ACC112 (cell line): ENCODE measurements around the gene STAB2.

ENCODE experiments used
- H2AFZ ChIP-seq: fragments of 200-600 bp; sonication (generic); one replicate; pipeline ENCODE4 v1.6.0; 2017; ENCODE audit warnings: antibody characterized with exemption, low read length; ENCODE audit not compliant: unreplicated experiment
- H3K27ac ChIP-seq: fragments of 200-600 bp; sonication (generic); 2 replicates; pipeline ENCODE4 v1.5.1; 2014; ENCODE audit warnings: low read depth, mild to moderate bottlenecking, antibody characterized with exemption, low read length, moderate library complexity
- H3K27me3 ChIP-seq: fragments of 200-600 bp; sonication (generic); 2 replicates; pipeline ENCODE4 v1.6.1; 2014; ENCODE audit warnings: mild to moderate bottlenecking, antibody characterized with exemption, low read length, moderate library complexity, mixed read lengths; ENCODE audit not compliant: insufficient read depth
- H3K36me3 ChIP-seq: fragments of 200-600 bp; sonication (generic); 2 replicates; pipeline ENCODE4 v1.6.1; 2016; ENCODE audit warnings: mild to moderate bottlenecking, antibody characterized with exemption, low read length, moderate library complexity, mixed read lengths; ENCODE audit not compliant: insufficient read depth
- H3K4me1 ChIP-seq: fragments of 200-600 bp; sonication (generic); one replicate; pipeline ENCODE4 v1.6.1; 2016; ENCODE audit warnings: low read length, mixed read lengths; ENCODE audit not compliant: insufficient read depth, unreplicated experiment, control insufficient read depth
- H3K4me3 ChIP-seq: fragments of 200-600 bp; sonication (generic); 2 replicates; pipeline ENCODE4 v1.5.1; 2014; ENCODE audit warnings: mild to moderate bottlenecking, low read depth, low read length
- H3K79me2 ChIP-seq: fragments of 200-600 bp; sonication (generic); one replicate; pipeline ENCODE4 v1.6.0; 2016; ENCODE audit warnings: low read length; ENCODE audit not compliant: control insufficient read depth, unreplicated experiment, insufficient read depth

The STAB2 gene

GRCh38 chr12:103716517-103717196 lies 129.6 kb downstream of the STAB2 start:
- no peak overlapping the region for H3K27ac ChIP-seq
- no peak overlapping the region for H3K4me3 ChIP-seq
- H2AFZ ChIP-seq, result no peak overlapping the region
- H3K79me2 ChIP-seq, result no peaks in the 10 kb centered on the region
- H3K36me3 ChIP-seq, result no peaks in the 10 kb centered on the region
- peaks cover 47% of the 10 kb centered on the region for H3K27me3 ChIP-seq
- no peaks in the 10 kb centered on the region for H3K4me1 ChIP-seq

GRCh38 chr12:103725398-103725797 lies 138.3 kb downstream of the STAB2 start:
- H3K27me3 ChIP-seq, result peaks cover 34% of the 10 kb centered on the region
- H3K4me1 ChIP-seq, result no peaks in the 10 kb centered on the region
- no peak overlapping the region for H3K4me3 ChIP-seq
- no peak overlapping the region for H2AFZ ChIP-seq
- no peak overlapping the region for H3K27ac ChIP-seq
- no peaks in the 10 kb centered on the region for H3K79me2 ChIP-seq
- no peaks in the 10 kb centered on the region for H3K36me3 ChIP-seq

GRCh38 chr12:103727638-103728037 lies 140.6 kb downstream of the STAB2 start:
- Histone ChIP-seq H3K27ac (no peak overlapping the region), H2AFZ (no peak overlapping the region), H3K27me3 (peaks cover 27% of the 10 kb centered on the region; the same call in 1 of the 2 replicates), H3K79me2 (no peaks in the 10 kb centered on the region), H3K36me3 (no peaks in the 10 kb centered on the region), H3K4me1 (no peaks in the 10 kb centered on the region), H3K4me3 (no peak overlapping the region)

GRCh38 chr12:103728323-103728722 lies 141.2 kb downstream of the STAB2 start:
- Histone ChIP-seq H3K79me2 (no peaks in the 10 kb centered on the region), H3K4me3 (no peak overlapping the region), H3K36me3 (no peaks in the 10 kb centered on the region), H3K27me3 (peaks cover 24% of the 10 kb centered on the region; the same call in 1 of the 2 replicates), H2AFZ (no peak overlapping the region), H3K4me1 (no peaks in the 10 kb centered on the region), H3K27ac (no peak overlapping the region)

GRCh38 chr12:103729499-103729898 lies 142.4 kb downstream of the STAB2 start:
- Histone ChIP-seq H3K4me3 (no peak overlapping the region), H3K79me2 (no peaks in the 10 kb centered on the region), H3K4me1 (no peaks in the 10 kb centered on the region), H2AFZ (no peak overlapping the region), H3K36me3 (no peaks in the 10 kb centered on the region), H3K27ac (no peak overlapping the region), H3K27me3 (peaks cover 16% of the 10 kb centered on the region; the same call in 1 of the 2 replicates)

GRCh38 chr12:103731539-103731938 lies 144.5 kb downstream of the STAB2 start:
- peaks cover 23% of the 10 kb centered on the region for H3K27me3 ChIP-seq
- H3K4me1 ChIP-seq, result no peaks in the 10 kb centered on the region
- H3K4me3 ChIP-seq, result no peak overlapping the region
- no peak overlapping the region for H2AFZ ChIP-seq
- no peaks in the 10 kb centered on the region for H3K36me3 ChIP-seq
- H3K79me2 ChIP-seq, result no peaks in the 10 kb centered on the region
- H3K27ac ChIP-seq, result no peak overlapping the region

- Histone ChIP-seq H3K27me3 (peaks cover 26% of the 10 kb centered on the region), H3K4me1 (no peaks in the 10 kb centered on the region), H3K36me3 (no peaks in the 10 kb centered on the region), H3K79me2 (no peaks in the 10 kb centered on the region), H3K4me3 (no peak overlapping the region), H3K27ac (no peak overlapping the region), H2AFZ (no peak overlapping the region)
Measured at GRCh38 chr12:103734863-103735262, 147.8 kb downstream of the STAB2 start.

- peaks cover 29% of the 10 kb centered on the region for H3K27me3 ChIP-seq
- no peaks in the 10 kb centered on the region for H3K36me3 ChIP-seq
- no peak overlapping the region for H2AFZ ChIP-seq
- H3K79me2 ChIP-seq, result no peaks in the 10 kb centered on the region
- no peak overlapping the region for H3K27ac ChIP-seq
- H3K4me1 ChIP-seq, result no peaks in the 10 kb centered on the region
- H3K4me3 ChIP-seq, result no peak overlapping the region
Measured at GRCh38 chr12:103735291-103735690, 148.2 kb downstream of the STAB2 start.

- Histone ChIP-seq H3K27ac (no peak overlapping the region), H3K27me3 (peaks cover 38% of the 10 kb centered on the region), H3K4me3 (no peak overlapping the region), H3K79me2 (no peaks in the 10 kb centered on the region), H2AFZ (no peak overlapping the region), H3K36me3 (no peaks in the 10 kb centered on the region), H3K4me1 (no peaks in the 10 kb centered on the region)
Measured at GRCh38 chr12:103736572-103736971, 149.5 kb downstream of the STAB2 start.

GRCh38 chr12:103737881-103738280 lies 150.8 kb downstream of the STAB2 start:
- H3K4me3 ChIP-seq, result no peak overlapping the region
- H3K27ac ChIP-seq, result no peak overlapping the region
- no peaks in the 10 kb centered on the region for H3K36me3 ChIP-seq
- no peaks in the 10 kb centered on the region for H3K4me1 ChIP-seq
- H3K79me2 ChIP-seq, result no peaks in the 10 kb centered on the region
- no peak overlapping the region for H2AFZ ChIP-seq
- H3K27me3 ChIP-seq, result peaks cover 38% of the 10 kb centered on the region

GRCh38 chr12:103742349-103742932 lies 155.4 kb downstream of the STAB2 start:
- H3K27ac ChIP-seq, result no peak overlapping the region

More at GRCh38 chr12:103742349-103742932, 155.4 kb downstream of the STAB2 start:
- H3K27me3 ChIP-seq, result peaks cover 12% of the 10 kb centered on the region; the same call in 1 of the 2 replicates
- no peaks in the 10 kb centered on the region for H3K79me2 ChIP-seq
- H3K36me3 ChIP-seq, result no peaks in the 10 kb centered on the region
- no peak overlapping the region for H3K4me3 ChIP-seq
- H3K4me1 ChIP-seq, result no peaks in the 10 kb centered on the region
- H2AFZ ChIP-seq, result no peak overlapping the region
